GM12891 (cell line): ENCODE data around the gene RAB24.

Experiments used
- POLR2AphosphoS5 ChIP-seq: IDR thresholded peaks from 2 replicates; pipeline ENCODE4 v1.6.1; 2011; ENCODE audit warnings: low read depth, low read length, control low read depth
- SPI1 ChIP-seq: IDR thresholded peaks from 2 replicates; pipeline ENCODE4 v1.6.1; 2011; ENCODE audit warnings: low read depth, low read length, control low read depth
- TAF1 ChIP-seq: IDR thresholded peaks from 2 replicates; pipeline ENCODE4 v1.6.1; 2011; ENCODE audit warnings: low read depth, low read length, control low read depth

GRCh38 chr5:177294632-177295031 lies 8.9 kb downstream of the RAB24 start:
- TF ChIP-seq TAF1: no peak
- TF ChIP-seq POLR2AphosphoS5: no peak
- TF ChIP-seq SPI1: no peak
